ENCODE data around the gene CAPN12.

The CAPN12 gene

GRCh38 chr19:38709119-38709518 lies 35.2 kb downstream of the CAPN12 start:
- no peak for DNase-seq

GRCh38 chr19:38708413-38709024 lies 35.8 kb downstream of the CAPN12 start:
- DNase-seq = no peak

- no peak for DNase-seq
Observed at GRCh38 chr19:38707512-38708114, 36.7 kb downstream of the CAPN12 start.

- no peak for DNase-seq
Observed at GRCh38 chr19:38706792-38707511, 37.3 kb downstream of the CAPN12 start.

- no peak for DNase-seq
Observed at GRCh38 chr19:38705197-38706019, 38.9 kb downstream of the CAPN12 start.

- DNase-seq = no peak
Observed at GRCh38 chr19:38704488-38705026, 39.7 kb downstream of the CAPN12 start.

- no peak for DNase-seq
Observed at GRCh38 chr19:38703509-38703908, 40.8 kb downstream of the CAPN12 start.

- DNase-seq = no peak
Observed at GRCh38 chr19:38702278-38702677, 42.0 kb downstream of the CAPN12 start.

GRCh38 chr19:38701455-38702063 lies 42.7 kb downstream of the CAPN12 start:
- no peak for DNase-seq

GRCh38 chr19:38700902-38701454 lies 43.3 kb downstream of the CAPN12 start:
- DNase-seq = no peak

- no peak for DNase-seq
Observed at GRCh38 chr19:38700350-38700901, 43.8 kb downstream of the CAPN12 start.

GRCh38 chr19:38699647-38700349 lies 44.5 kb downstream of the CAPN12 start:
- no peak for DNase-seq

- peak in 1 of 2 experiments; percentile 30 for DNase-seq
Observed at GRCh38 chr19:38699027-38699346, 45.3 kb downstream of the CAPN12 start.

GRCh38 chr19:38698225-38699026 lies 45.8 kb downstream of the CAPN12 start:
- DNase-seq = no peak

- DNase-seq = no peak
Observed at GRCh38 chr19:38697641-38698071, 46.6 kb downstream of the CAPN12 start.

- DNase-seq = no peak
Observed at GRCh38 chr19:38697197-38697596, 47.1 kb downstream of the CAPN12 start.

GRCh38 chr19:38696729-38697055 lies 47.6 kb downstream of the CAPN12 start:
- no peak for DNase-seq

GRCh38 chr19:38695832-38696728 lies 48.2 kb downstream of the CAPN12 start:
- DNase-seq = no peak

GRCh38 chr19:38695317-38695683 lies 49.0 kb downstream of the CAPN12 start:
- no peak for DNase-seq
